ENCODE results near the gene SULT1C2.

DNA sequence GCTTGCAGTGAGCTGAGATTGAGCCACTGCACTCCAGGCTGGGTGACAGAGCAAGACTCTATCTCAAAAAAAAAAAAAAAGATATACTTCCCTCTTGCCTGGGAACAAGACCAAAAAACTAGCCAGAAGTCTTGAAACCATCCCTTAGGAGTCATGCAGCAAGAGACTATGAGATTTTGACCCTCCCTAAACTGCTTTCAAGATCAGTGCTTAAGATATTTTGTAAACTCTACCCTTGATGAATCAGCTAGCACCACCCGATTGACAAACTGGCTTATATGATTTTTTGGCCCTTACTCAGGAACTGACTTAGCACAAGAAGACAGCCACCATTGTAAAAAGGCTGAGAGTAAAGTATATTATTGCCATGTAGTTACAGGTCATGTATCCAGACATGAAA, 45.1 kb upstream of the SULT1C2 start:
- TF ChIP-seq POLR2AphosphoS5 (IDR thresholded peaks at IDR 0.05; ENCODE audit: low read depth, low read length) (no peak), TAF1 (IDR thresholded peaks at IDR 0.05; ENCODE audit: borderline replicate concordance, insufficient read depth, low read length) (no peak), SIN3A (IDR thresholded peaks at IDR 0.05; ENCODE audit: borderline replicate concordance, insufficient read depth, low read length) (no peak), FOXP2 (optimal IDR thresholded peaks at IDR 0.05; ENCODE audit: borderline replicate concordance, extremely low read depth, extremely low read length, insufficient read depth) (no peak)
- TF ChIP-seq, protein P1, sequence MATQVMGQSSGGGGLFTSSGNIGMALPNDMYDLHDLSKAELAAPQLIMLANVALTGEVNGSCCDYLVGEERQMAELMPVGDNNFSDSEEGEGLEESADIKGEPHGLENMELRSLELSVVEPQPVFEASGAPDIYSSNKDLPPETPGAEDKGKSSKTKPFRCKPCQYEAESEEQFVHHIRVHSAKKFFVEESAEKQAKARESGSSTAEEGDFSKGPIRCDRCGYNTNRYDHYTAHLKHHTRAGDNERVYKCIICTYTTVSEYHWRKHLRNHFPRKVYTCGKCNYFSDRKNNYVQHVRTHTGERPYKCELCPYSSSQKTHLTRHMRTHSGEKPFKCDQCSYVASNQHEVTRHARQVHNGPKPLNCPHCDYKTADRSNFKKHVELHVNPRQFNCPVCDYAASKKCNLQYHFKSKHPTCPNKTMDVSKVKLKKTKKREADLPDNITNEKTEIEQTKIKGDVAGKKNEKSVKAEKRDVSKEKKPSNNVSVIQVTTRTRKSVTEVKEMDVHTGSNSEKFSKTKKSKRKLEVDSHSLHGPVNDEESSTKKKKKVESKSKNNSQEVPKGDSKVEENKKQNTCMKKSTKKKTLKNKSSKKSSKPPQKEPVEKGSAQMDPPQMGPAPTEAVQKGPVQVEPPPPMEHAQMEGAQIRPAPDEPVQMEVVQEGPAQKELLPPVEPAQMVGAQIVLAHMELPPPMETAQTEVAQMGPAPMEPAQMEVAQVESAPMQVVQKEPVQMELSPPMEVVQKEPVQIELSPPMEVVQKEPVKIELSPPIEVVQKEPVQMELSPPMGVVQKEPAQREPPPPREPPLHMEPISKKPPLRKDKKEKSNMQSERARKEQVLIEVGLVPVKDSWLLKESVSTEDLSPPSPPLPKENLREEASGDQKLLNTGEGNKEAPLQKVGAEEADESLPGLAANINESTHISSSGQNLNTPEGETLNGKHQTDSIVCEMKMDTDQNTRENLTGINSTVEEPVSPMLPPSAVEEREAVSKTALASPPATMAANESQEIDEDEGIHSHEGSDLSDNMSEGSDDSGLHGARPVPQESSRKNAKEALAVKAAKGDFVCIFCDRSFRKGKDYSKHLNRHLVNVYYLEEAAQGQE (IDR thresholded peaks at IDR 0.05; ENCODE audit: insufficient read depth in 1 of 2, low read depth in 2 of 2, low read length in 2 of 2), result no peak

Data from PFSK-1 (cell line).